AG09309 (cell line): ENCODE results near the gene TMEM167B.

Experiments
- DNase-seq: peaks from one replicate; pipeline ENCODE4 v3.0.0-alpha.2; 2010; ENCODE audit warnings: low read depth
- H3K4me3 ChIP-seq: 2 replicates; pipeline ENCODE4 v1.5.1; 2011; ENCODE audit warnings: mild to moderate bottlenecking, low read depth, low read length, moderate library complexity; ENCODE audit not compliant: control insufficient read depth
- TF ChIP-seq, protein P1 (sequence below): IDR thresholded peaks from 2 replicates; pipeline ENCODE4 v1.5.1; 2011; ENCODE audit warnings: mild to moderate bottlenecking, low read depth, low read length, inconsistent platforms; ENCODE audit not compliant: insufficient read depth, control insufficient read depth; ENCODE audit errors: missing control alignments

Gene TMEM167B

DNA sequence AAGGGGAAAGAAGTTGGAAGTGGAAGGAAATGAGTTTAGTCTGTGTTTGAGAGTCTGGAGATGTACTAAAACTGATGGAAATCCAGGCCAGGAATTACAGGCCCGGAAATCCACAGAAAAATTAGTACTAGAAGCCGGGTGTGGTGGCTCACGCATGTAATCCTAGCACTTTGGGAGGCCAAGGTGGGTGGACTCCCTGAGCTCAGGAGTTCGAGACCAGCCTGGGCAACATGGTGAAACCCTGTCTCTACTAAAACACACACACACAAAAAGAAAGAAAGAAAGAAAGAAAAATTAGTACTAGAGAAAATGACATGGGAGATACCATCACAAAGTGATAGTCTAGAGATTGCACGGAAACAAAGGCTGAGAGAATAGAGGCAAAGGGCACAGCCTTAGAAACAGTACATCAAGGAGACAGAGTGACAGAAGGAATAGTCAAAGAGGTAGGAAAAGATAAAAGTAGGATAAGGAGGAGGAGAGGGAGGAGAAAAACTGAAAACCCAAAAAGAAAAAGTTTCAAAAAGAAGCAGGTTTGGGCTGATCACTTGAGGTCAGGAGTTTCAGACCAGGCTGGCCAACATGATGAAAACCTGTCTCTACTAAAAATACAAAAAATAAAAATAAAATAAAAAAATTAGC is 10.0 kb upstream of the TMEM167B start:
- DNase-seq: no peak
- no peak overlapping the region for H3K4me3 ChIP-seq
- TF ChIP-seq, protein P1, sequence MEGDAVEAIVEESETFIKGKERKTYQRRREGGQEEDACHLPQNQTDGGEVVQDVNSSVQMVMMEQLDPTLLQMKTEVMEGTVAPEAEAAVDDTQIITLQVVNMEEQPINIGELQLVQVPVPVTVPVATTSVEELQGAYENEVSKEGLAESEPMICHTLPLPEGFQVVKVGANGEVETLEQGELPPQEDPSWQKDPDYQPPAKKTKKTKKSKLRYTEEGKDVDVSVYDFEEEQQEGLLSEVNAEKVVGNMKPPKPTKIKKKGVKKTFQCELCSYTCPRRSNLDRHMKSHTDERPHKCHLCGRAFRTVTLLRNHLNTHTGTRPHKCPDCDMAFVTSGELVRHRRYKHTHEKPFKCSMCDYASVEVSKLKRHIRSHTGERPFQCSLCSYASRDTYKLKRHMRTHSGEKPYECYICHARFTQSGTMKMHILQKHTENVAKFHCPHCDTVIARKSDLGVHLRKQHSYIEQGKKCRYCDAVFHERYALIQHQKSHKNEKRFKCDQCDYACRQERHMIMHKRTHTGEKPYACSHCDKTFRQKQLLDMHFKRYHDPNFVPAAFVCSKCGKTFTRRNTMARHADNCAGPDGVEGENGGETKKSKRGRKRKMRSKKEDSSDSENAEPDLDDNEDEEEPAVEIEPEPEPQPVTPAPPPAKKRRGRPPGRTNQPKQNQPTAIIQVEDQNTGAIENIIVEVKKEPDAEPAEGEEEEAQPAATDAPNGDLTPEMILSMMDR: no peak

DNA sequence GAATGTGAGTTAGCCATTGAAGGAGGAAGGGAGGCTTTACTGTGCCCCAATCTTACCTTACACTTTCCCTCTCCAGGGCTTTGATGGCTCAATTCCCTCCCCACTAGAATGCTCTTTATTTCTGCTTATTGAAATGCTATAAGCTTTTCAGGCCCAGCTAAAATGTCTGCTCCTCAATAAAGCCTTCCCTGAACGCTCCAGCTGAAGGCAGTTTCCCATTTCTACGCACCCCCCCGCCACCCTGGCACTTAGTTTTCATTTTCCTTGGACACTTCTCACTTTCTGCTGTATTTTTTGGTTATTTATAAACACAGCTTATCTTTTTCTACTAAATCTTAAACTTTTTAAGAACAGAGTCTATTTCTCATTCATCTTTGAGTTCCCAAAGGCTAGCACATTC is 7.1 kb upstream of the TMEM167B start:
- no peak for DNase-seq
- TF ChIP-seq, protein P1: no peak
- H3K4me3 ChIP-seq: no peak overlapping the region

DNA sequence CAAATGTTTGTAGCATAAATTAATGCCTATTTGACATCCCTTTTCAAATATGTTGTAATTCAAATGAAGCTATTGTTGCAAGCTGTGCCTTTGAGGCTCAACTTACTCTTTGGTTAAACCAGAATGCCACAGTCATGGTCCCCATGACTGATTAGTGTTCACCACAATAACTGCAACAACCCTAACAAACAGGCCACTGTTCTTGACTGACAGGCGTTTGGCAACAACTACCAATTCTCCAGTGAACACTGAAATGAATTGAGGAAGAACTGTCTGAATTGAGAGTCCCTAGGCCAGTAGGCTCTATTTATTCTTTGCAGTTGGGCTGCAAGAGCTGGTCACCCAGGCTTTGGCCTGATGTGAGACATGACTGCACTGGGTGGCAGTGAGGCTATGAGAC is 6.6 kb upstream of the TMEM167B start:
- no peak overlapping the region for H3K4me3 ChIP-seq
- DNase-seq: no peak
- TF ChIP-seq, protein P1: no peak

DNA sequence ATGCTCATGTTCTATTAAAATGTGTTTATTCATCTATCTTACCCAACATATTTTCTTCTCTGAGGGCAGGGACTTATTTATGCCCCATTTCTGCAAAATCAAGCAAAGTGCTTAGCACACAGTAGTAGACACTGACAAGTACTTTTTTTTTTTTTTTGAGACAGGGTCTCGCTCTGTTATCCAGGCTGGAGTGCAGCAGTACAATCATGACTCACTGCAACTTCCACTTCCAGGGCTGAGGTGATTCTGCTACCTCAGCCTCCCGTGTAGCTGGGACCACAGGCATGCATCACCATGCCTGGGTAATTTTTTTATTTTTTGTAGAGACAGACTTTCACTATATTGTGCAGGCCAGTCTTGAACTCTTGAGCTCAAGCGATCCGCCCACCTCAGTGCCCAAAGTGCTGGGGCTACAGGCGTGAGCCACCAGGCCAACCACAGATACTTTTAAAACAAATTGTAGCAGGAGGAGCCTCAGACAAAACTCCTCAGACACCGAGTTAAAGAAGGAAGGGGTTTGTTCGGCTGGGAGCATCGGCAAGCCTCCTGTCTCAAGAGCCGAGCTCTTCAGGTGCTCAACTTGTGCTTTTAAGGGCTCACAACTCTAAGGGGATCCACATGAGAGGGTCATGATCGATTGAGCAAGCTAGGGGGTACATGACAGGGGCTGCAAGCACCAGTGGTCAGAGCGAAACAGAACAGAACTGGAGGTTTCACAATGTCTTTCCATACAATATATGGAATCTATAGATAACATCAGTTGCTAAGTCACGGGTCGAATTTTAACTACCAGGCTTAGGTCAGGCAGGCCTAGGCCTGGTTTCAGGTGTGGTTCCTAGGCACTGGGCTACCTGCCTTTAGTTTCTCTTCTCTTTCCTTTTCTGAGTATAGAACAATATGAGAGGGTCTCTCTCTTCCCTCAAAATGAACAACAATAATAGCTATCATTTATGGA is 5.7 kb upstream of the TMEM167B start:
- TF ChIP-seq, protein P1: no peak
- no peak for DNase-seq
- no peak overlapping the region for H3K4me3 ChIP-seq

DNA sequence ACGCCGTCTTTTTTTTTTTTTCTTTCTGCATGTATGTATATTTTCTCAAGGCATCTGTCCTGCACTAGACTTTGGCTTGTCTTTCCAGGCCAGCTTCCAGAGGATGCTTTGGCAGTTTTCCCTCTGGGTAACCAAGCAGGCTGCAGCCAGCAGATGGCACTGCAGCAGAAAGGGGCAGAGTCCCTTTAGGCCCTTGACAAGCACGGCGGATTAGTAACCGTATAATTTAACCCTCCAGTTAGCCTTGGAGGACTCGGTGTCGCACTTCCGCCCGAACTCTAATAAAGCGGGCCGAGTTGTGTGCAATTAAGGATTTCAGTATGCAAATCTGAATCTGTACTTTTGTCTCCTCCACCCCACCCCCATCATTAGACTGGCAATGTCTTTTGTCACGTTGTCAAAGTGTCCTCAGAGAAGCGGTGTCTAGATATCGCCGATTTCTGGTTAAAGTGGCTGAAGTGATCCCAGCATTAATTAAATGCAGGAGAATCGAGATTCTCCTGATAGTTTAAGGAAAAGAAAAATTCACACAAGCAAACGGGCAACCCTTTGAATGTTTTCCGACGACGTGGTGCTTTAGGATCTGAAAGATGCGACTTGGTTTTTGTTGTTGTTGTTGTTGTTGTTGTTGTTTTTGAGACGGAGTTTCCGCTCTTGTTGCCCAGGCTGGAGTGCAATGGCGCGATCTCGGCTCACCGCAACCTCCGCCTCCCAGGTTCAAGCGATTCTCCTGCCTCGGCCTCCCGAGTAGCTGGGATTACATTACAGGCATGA is 1.1 kb upstream of the TMEM167B start:
- TF ChIP-seq, protein P1: peak; percentile 62
- no peak for DNase-seq
- H3K4me3 ChIP-seq: no peak overlapping the region

DNA sequence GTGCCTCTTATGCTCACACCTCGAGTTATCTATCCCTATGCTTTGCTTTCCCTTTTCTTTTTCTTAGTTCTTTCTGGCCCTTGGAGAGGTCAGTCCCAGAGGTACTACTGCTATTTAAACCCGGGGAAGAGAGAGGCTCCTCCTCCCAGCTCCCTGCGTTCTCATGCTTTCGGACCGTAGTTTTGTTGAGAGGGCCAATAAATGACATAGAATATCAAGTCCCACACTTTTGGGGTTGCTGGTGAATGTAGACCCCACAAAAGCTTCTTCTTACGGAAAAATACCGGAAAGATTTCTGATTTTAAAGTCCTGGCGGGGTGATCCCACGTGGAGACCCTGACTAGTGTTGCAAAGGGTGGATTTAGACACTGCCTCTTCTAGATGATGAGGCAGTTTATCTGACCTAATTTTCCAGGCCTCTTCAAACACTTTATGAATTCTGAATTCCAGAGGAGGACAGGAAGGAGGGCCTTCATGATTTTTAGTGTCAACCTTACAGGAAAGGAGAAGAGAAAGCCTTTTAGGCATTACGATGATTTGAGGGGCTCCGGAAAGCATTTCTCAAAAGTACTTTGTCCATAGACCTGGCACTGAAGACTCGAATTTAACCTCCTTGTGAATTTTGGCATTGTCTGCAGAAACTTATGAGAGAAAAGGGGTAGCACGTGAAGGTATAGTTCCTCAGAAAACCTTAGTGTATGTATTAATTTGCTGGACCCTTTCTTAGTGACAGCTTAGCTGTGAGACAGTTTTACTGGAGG is 694 bp downstream of the TMEM167B start:
- peak overlapping the region; percentile 78 for H3K4me3 ChIP-seq
- TF ChIP-seq, protein P1: no peak
- DNase-seq: no peak
